Measurements from ENCODE around the gene CD320. TPM values are rescaled to one million over a fixed set of nuclear protein-coding genes. Genes with fewer than 3 reads are reported as not detected.
A peak's percentile ranks its signal among the peaks of the same experiment; 100 is the strongest.

Gene CD320
- total and polyA plus RNA-seq, 2 of the 8 experiments (the other 6 are each of a cell fraction or from before 2014, with no cell fraction given) = 80.4 to 157 TPM

DNA sequence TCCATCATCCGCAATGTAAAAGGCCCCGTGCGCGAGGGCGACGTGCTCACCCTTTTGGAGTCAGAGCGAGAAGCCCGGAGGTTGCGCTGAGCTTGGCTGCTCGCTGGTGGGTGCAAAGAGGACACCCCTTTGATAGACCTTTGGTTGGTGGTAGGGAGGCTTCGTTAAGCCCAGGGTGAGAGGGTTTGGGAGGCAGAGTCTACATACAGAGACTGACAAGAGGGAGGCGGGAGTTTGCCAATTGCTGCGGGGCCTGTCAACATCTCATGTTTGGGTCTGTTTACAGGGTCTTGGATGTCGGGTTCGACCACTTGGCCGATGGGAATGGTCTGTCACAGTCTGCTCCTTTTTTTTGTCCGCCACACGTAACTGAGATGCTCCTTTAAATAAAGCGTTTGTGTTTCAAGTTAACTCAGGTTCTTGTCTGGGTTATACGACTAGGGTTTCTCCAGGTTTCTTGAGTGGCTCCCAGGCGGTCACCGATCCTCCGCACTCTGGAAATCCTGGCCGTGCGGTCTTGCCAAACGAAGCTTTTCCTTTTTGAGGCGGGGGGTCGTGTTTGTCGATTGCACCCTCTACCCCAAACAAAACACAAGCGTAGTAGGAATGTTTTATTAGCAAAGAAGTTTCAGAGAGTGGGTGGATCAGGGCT, 14.0 kb upstream of the CD320 start:
- Histone ChIP-seq H3K79me1 (ENCODE audit: low read depth, low read length) (peaks cover 10% of the 10 kb centered on the region; the same call in 1 of the 2 replicates), H2BK12ac (ENCODE audit: low read depth, low read length) (no peak overlapping the region), H2BK5ac (ENCODE audit: low read depth, low read length) (peak overlapping the region; percentile 60; the same call in 1 of the 2 replicates), H4K5ac (ENCODE audit: insufficient read length, low read depth, low read length) (peak overlapping the region; percentile 65), H4K8ac (ENCODE audit: extremely low read depth, insufficient read depth, low read length) (peak overlapping the region; percentile 94), H3K4me2 (ENCODE audit: insufficient read depth in 1 of 2, low read depth in 2 of 2, low read length in 2 of 2) (peak overlapping the region; percentile 82 to 89), H3K79me2 (ENCODE audit: control insufficient read depth in 1 of 2, insufficient read depth in 2 of 2, low read length in 2 of 2) (peaks cover 0 to 33% of the 10 kb centered on the region in 2 experiments; a peak in 2 of 4 replicates), H3K56ac (replicated peaks; ENCODE audit: insufficient read length, low read depth, low read length) (peak overlapping the region; percentile 91), H4K20me1 (replicated peaks in 1 of 2; ENCODE audit: control insufficient read depth in 1 of 2, insufficient read depth in 2 of 2, low read length in 2 of 2) (peaks cover 5 to 15% of the 10 kb centered on the region in 2 experiments), H3K18ac (ENCODE audit: extremely low read depth, low read length) (0 out of 2 replicates have a peak overlapping the region, but pooled peaks have one; percentile 38), H3K23me2 (ENCODE audit: low read depth, low read length) (peaks cover 16% of the 10 kb centered on the region), H2AFZ (ENCODE audit: low read length) (no peak overlapping the region), H3K9me3 (ENCODE audit: insufficient read depth in 2 of 2, low read depth in 1 of 2, low read length in 1 of 2) (no peaks in the 10 kb centered on the region), H3K4me3 (ENCODE audit: extremely low read depth in 1 of 4, insufficient read depth in 2 of 4, low read depth in 3 of 4, low read length in 4 of 4) (peak overlapping the region; percentile 90 to 98 (median 97)), H3K36me3 (ENCODE audit: control insufficient read depth in 2 of 4, insufficient read depth in 4 of 4, low read length in 3 of 4) (peaks cover 13 to 20% (median 17%) of the 10 kb centered on the region in 4 experiments), H3K23ac (ENCODE audit: insufficient read length) (no peak overlapping the region), H3K27me3 (replicated peaks in 1 of 4; ENCODE audit: control insufficient read depth in 3 of 4, extremely low read depth in 1 of 4, insufficient read depth in 3 of 4, low read length in 3 of 4) (no peaks in the 10 kb centered on the region), H2BK120ac (replicated peaks; ENCODE audit: low read depth, low read length) (no peak overlapping the region), H2BK15ac (ENCODE audit: low read length) (no peak overlapping the region), H2BK20ac (ENCODE audit: low read length) (no peak overlapping the region), H4K91ac (replicated peaks; ENCODE audit: insufficient read length, low read length) (no peak overlapping the region), H3K4ac (replicated peaks; ENCODE audit: insufficient read length, low read depth, low read length) (peak overlapping the region; percentile 65), H3K27ac (ENCODE audit: low read depth, low read length) (peak overlapping the region; percentile 65), H3K14ac (ENCODE audit: insufficient read length) (peak overlapping the region; percentile 32), H3K9ac (replicated peaks in 1 of 4; ENCODE audit: extremely low read depth in 1 of 4, low read depth in 3 of 4, low read length in 3 of 4) (peak overlapping the region; percentile 80 to 95 (median 94)), H3K4me1 (replicated peaks in 1 of 4; ENCODE audit: control insufficient read depth in 3 of 4, insufficient read depth in 4 of 4, low read length in 3 of 4) (peaks cover 0 to 13% (median 6%) of the 10 kb centered on the region in 4 experiments; a peak in 5 of 7 replicates), H2AK5ac (ENCODE audit: low read depth, low read length) (no peak overlapping the region)
- ChIA-PET CTCF (ENCODE audit: partially characterized antibody) (interaction anchor here (1.1 to 5.2 kb wide), 4 partner anchors 8 to 13 kb away, joined by 3 to 32 read pairs (median 5); no protein-coding TSS in a partner anchor), POLR2A (ENCODE audit: partially characterized antibody) (interaction anchor here (0.6 to 27.1 kb wide), 15 partner anchors 7 to 1257 kb away, joined by 3 to 583 read pairs (median 4); partner anchors contain the start of genes CD320, KANK3, NDUFA7 and RAB11B)
- 37% methylated on average over 30 of the region's 30 CpGs; no CpG with 5 or more reads in 1 of the 2 experiments for WGBS, 2 experiments (ENCODE audit: extremely low coverage in 1 of 2, insufficient coverage in 1 of 2, insufficient read length in 1 of 2, insufficient replicate concordance in 2 of 2, low coverage in 1 of 2, low lambda C conversion rate in 2 of 2, missing lambda C conversion rate in 1 of 2)
- DNase-seq (ENCODE audit: low read depth in 1 of 2, low spot score in 2 of 2) (no peak), FAIRE-seq (no peak)
- TF ChIP-seq SUZ12 (IDR thresholded peaks at IDR 0.05; ENCODE audit: low read length) (no peak), HDAC2 (IDR thresholded peaks at IDR 0.05; ENCODE audit: borderline replicate concordance in 1 of 2, low read depth in 2 of 2, low read length in 2 of 2) (no peak), EGR1 (IDR thresholded peaks at IDR 0.05; ENCODE audit: borderline replicate concordance, low read depth, low read length) (no peak), SRF (IDR thresholded peaks at IDR 0.05; ENCODE audit: low read depth, low read length) (no peak), GTF2F1 (IDR thresholded peaks at IDR 0.05; ENCODE audit: borderline replicate concordance, low read depth, low read length) (no peak), TAF7 (optimal IDR thresholded peaks at IDR 0.05; ENCODE audit: borderline replicate concordance, low read depth, low read length) (no peak), RXRA (IDR thresholded peaks at IDR 0.05; ENCODE audit: insufficient read depth, low read depth, low read length) (no peak), SIX5 (IDR thresholded peaks at IDR 0.05; ENCODE audit: low read depth, low read length) (no peak), EP300 (IDR thresholded peaks at IDR 0.05; ENCODE audit: borderline replicate concordance in 1 of 2, low read depth in 2 of 2, low read length in 2 of 2) (no peak), TAF1 (IDR thresholded peaks at IDR 0.05; ENCODE audit: low read depth, low read length) (no peak), CHD1 (IDR thresholded peaks at IDR 0.05; ENCODE audit: low read depth, low read length) (no peak), KDM1A (IDR thresholded peaks at IDR 0.05; ENCODE audit: borderline replicate concordance, low read length) (no peak)

All from H1 (cell line).